PC-9 (cell line): ENCODE data around the gene GCNA. TPM values are rescaled to one million over a fixed set of nuclear protein-coding genes. Genes with fewer than 3 reads are reported as not detected.
"Not testable (repeated sequence)": the region's sequence is repeated elsewhere in the genome, so short reads cannot be mapped to it uniquely, and the experiment has no call there.

Source experiments
- BruUV-seq: library from RNA; stranded (reverse); fragments of 400-500 nt; replicated peaks from 2 replicates; lab custom pipeline; 2021; lab: Mats Ljungman, UMichigan
- CTCF ChIA-PET: fragments of 300-600 bp; sonication (Branson Sonifier 250); formaldehyde crosslinking; loops from one replicate; lab custom pipeline; 2022; ENCODE audit warnings: antibody characterized with exemption; lab: Charles Lee
- POLR2A ChIA-PET: fragments of 300-600 bp; sonication (Branson Sonifier 250); formaldehyde crosslinking; loops from one replicate; lab custom pipeline; 2022; ENCODE audit warnings: antibody characterized with exemption; ENCODE audit not compliant: unreplicated experiment; lab: Charles Lee
- DNase-seq, 2 experiments: peaks; one replicate each; pipeline versions ENCODE4 v3.0.0 to v3.0.0-alpha.2; 2015 to 2022; ENCODE audit warnings: mixed read lengths in 1 of 2
- H2AFZ ChIP-seq: fragments of 200-600 bp; sonication (generic); 2 replicates; pipeline ENCODE4 v1.8.1; 2017; ENCODE audit warnings: antibody characterized with exemption
- H3F3A ChIP-seq: fragments of 200-600 bp; sonication (generic); 2 replicates; pipeline ENCODE4 v1.8.1; 2017; ENCODE audit warnings: antibody characterized with exemption, mild to moderate bottlenecking, low read depth; ENCODE audit not compliant: insufficient read depth
- H3K27ac ChIP-seq: fragments of 200-600 bp; sonication (generic); 2 replicates; pipeline ENCODE4 v1.6.1; 2016; ENCODE audit warnings: mixed run types
- H3K27me3 ChIP-seq: fragments of 200-600 bp; sonication (generic); 2 replicates; pipeline ENCODE4 v1.6.1; 2016; ENCODE audit warnings: low read depth, mixed run types; ENCODE audit not compliant: insufficient read depth
- H3K36me3 ChIP-seq: fragments of 200-600 bp; sonication (generic); 2 replicates; pipeline ENCODE4 v1.6.1; 2016; ENCODE audit warnings: low read depth, mixed run types
- H3K4me1 ChIP-seq: fragments of 200-600 bp; sonication (generic); replicated peaks from 2 replicates; pipeline ENCODE4 v1.6.1; 2016; ENCODE audit warnings: mixed run types; ENCODE audit not compliant: insufficient read depth
- H3K4me2 ChIP-seq: fragments of 200-600 bp; sonication (generic); 2 replicates; pipeline ENCODE4 v1.6.1; 2017; ENCODE audit warnings: mixed run types
- H3K4me3 ChIP-seq: fragments of 200-600 bp; sonication (generic); 2 replicates; pipeline ENCODE4 v1.6.1; 2016; ENCODE audit warnings: mixed run types
- H3K79me2 ChIP-seq: fragments of 200-600 bp; sonication (generic); 2 replicates; pipeline ENCODE4 v1.6.1; 2017; ENCODE audit warnings: low read depth, mixed run types
- H3K9me2 ChIP-seq: fragments of 200-600 bp; sonication (generic); 2 replicates; pipeline ENCODE4 v1.8.1; 2017; ENCODE audit warnings: mild to moderate bottlenecking; ENCODE audit not compliant: insufficient read depth
- H3K9me3 ChIP-seq: fragments of 200-600 bp; sonication (generic); 2 replicates; pipeline ENCODE4 v1.8.1; 2016; ENCODE audit warnings: low read depth; ENCODE audit not compliant: insufficient read depth
- H4K20me1 ChIP-seq: fragments of 200-600 bp; sonication (generic); 2 replicates; pipeline ENCODE4 v1.8.1; 2017; ENCODE audit not compliant: insufficient read depth
- CTCF ChIP-seq: fragments of 200-600 bp; sonication (generic); conservative IDR thresholded peaks from 2 replicates; pipeline ENCODE4 v1.6.1; 2017; ENCODE audit warnings: mixed run types, antibody characterized with exemption, mild to moderate bottlenecking, moderate library complexity
- EZH2 ChIP-seq: fragments of 200-600 bp; sonication (generic); IDR thresholded peaks from 2 replicates; pipeline ENCODE4 v1.8.0; 2017; ENCODE audit warnings: antibody characterized with exemption, low read depth
- intact Hi-C: fragments of 100-400 bp; cut with micrococcal nuclease; formaldehyde crosslinking; loops from one replicate; pipeline ENCODE4 v1.10.0; 2022; ENCODE audit not compliant: unreplicated experiment
- total RNA-seq: library from RNA; stranded (reverse); gene quantifications from 2 replicates; pipeline ENCODE4 v1.2.3, GENCODE V29; 2021

The GCNA gene
- total RNA-seq, 1 experiment from 2014 or later: 0.48 TPM

GRCh38 chrX:71563921-71564320 lies 14.3 kb upstream of the GCNA start:
- BruUV-seq: no TSS peak
- ChIA-PET CTCF (no interaction called here), POLR2A (no interaction called here)
- no peaks in the 10 kb centered on the region for H3K9me3 ChIP-seq
- H3F3A ChIP-seq: peaks cover 7% of the 10 kb centered on the region
- no peak overlapping the region for H3K4me3 ChIP-seq
- H3K27me3 ChIP-seq: no peaks in the 10 kb centered on the region
- no peaks in the 10 kb centered on the region for H3K4me1 ChIP-seq
- TF ChIP-seq CTCF: no peak
- TF ChIP-seq EZH2: no peak
- H2AFZ ChIP-seq: no peak overlapping the region
- DNase-seq: no peak
- H3K79me2 ChIP-seq: 0 out of 2 replicates have a peak, but pooled peaks cover 5% of the 10 kb centered on the region
- no peaks in the 10 kb centered on the region for H3K9me2 ChIP-seq
- peaks cover 51% of the 10 kb centered on the region for H3K36me3 ChIP-seq
- intact Hi-C loops: no loop called here
- peaks cover 45% of the 10 kb centered on the region for H4K20me1 ChIP-seq
- no peak overlapping the region for H3K27ac ChIP-seq
- H3K4me2 ChIP-seq: no peak overlapping the region

- peaks cover 7% of the 10 kb centered on the region for H3F3A ChIP-seq
- H3K27me3 ChIP-seq: no peaks in the 10 kb centered on the region
- ChIA-PET POLR2A (no interaction called here), CTCF (no interaction called here)
- BruUV-seq: no TSS peak
- H3K9me2 ChIP-seq: no peaks in the 10 kb centered on the region
- peaks cover 36% of the 10 kb centered on the region for H4K20me1 ChIP-seq
- intact Hi-C loops: no loop called here
- H2AFZ ChIP-seq: no peak overlapping the region
- DNase-seq: no peak
- H3K27ac ChIP-seq: no peak overlapping the region
- no peak overlapping the region for H3K4me3 ChIP-seq
- TF ChIP-seq CTCF (no peak), EZH2 (no peak)
- no peaks in the 10 kb centered on the region for H3K9me3 ChIP-seq
- no peaks in the 10 kb centered on the region for H3K4me1 ChIP-seq
- H3K79me2 ChIP-seq: 0 out of 2 replicates have a peak, but pooled peaks cover 5% of the 10 kb centered on the region
- peaks cover 48% of the 10 kb centered on the region for H3K36me3 ChIP-seq
- H3K4me2 ChIP-seq: no peak overlapping the region
These were observed 12.7 kb upstream of the GCNA start for GRCh38 chrX:71565474-71566041.

GRCh38 chrX:71571390-71571789 lies 6.8 kb upstream of the GCNA start:
- H3K79me2 ChIP-seq, H3K9me3 ChIP-seq, intact Hi-C loops, H2AFZ ChIP-seq, BruUV-seq, H3K27me3 ChIP-seq, H3K4me2 ChIP-seq, DNase-seq, H3K27ac ChIP-seq, H3K4me1 ChIP-seq, H3K4me3 ChIP-seq, POLR2A ChIA-PET, H3K9me2 ChIP-seq: not testable (repeated sequence)
- CTCF ChIA-PET: interaction anchor here (0.7 kb wide), 1 partner anchor 79 kb away, joined by 4 read pairs; no protein-coding TSS in a partner anchor
- peaks cover 10% of the 10 kb centered on the region; the same call in 1 of the 2 replicates for H3F3A ChIP-seq
- peaks cover 34% of the 10 kb centered on the region for H4K20me1 ChIP-seq
- peaks cover 17% of the 10 kb centered on the region for H3K36me3 ChIP-seq

- H3K27me3 ChIP-seq: no peaks in the 10 kb centered on the region
- no peaks in the 10 kb centered on the region for H3K79me2 ChIP-seq
- no TSS peak for BruUV-seq
- H3K36me3 ChIP-seq: peaks cover 4% of the 10 kb centered on the region; the same call in 1 of the 2 replicates
- POLR2A ChIA-PET: no interaction called here
- CTCF ChIA-PET: no interaction called here
- peaks cover 10% of the 10 kb centered on the region; the same call in 1 of the 2 replicates for H3F3A ChIP-seq
- no peak overlapping the region for H3K27ac ChIP-seq
- no peak overlapping the region for H2AFZ ChIP-seq
- peaks cover 29% of the 10 kb centered on the region for H4K20me1 ChIP-seq
- no peak overlapping the region for H3K4me3 ChIP-seq
- no peaks in the 10 kb centered on the region for H3K4me1 ChIP-seq
- intact Hi-C loops: no loop called here
- H3K4me2 ChIP-seq: no peak overlapping the region
- H3K9me3 ChIP-seq: no peaks in the 10 kb centered on the region
- no peak for TF ChIP-seq CTCF
- no peak for TF ChIP-seq EZH2
- no peaks in the 10 kb centered on the region for H3K9me2 ChIP-seq
- no peak for DNase-seq
These were observed 4.6 kb upstream of the GCNA start for GRCh38 chrX:71573590-71573989.
